ENCODE results near the gene OR4D11. TPM values are rescaled to one million over a fixed set of nuclear protein-coding genes. Genes with fewer than 3 reads are reported as not detected.

Gene OR4D11
- total and polyA plus RNA-seq, 11 donors = not detected

- DNase-seq (no peak), ATAC-seq (no peak)
- Histone ChIP-seq H3K27me3 (peaks cover 0 to 5% (median 0%) of the 10 kb centered on the region in 9 donors), H3K27ac (peak overlapping the region in 1 of 12 donors; percentile 89), H3K36me3 (no peaks in the 10 kb centered on the region), H3K4me3 (no peak overlapping the region), H3K9me3 (no peaks in the 10 kb centered on the region), H3K4me1 (peaks cover 0 to 56% (median 6%) of the 10 kb centered on the region in 12 donors)
- 50 to 56% (median 52%) methylated on average over 2 of the region's 2 CpGs for WGBS, 4 donors
- TF ChIP-seq POLR2A (IDR thresholded peaks at IDR 0.05) = no peak
- TF ChIP-seq, protein P1, sequence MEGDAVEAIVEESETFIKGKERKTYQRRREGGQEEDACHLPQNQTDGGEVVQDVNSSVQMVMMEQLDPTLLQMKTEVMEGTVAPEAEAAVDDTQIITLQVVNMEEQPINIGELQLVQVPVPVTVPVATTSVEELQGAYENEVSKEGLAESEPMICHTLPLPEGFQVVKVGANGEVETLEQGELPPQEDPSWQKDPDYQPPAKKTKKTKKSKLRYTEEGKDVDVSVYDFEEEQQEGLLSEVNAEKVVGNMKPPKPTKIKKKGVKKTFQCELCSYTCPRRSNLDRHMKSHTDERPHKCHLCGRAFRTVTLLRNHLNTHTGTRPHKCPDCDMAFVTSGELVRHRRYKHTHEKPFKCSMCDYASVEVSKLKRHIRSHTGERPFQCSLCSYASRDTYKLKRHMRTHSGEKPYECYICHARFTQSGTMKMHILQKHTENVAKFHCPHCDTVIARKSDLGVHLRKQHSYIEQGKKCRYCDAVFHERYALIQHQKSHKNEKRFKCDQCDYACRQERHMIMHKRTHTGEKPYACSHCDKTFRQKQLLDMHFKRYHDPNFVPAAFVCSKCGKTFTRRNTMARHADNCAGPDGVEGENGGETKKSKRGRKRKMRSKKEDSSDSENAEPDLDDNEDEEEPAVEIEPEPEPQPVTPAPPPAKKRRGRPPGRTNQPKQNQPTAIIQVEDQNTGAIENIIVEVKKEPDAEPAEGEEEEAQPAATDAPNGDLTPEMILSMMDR (IDR thresholded peaks at IDR 0.05) = no peak
- intact Hi-C loops (cut with DNase I) = loop anchor here in 4 of 10 donors (5.0 to 10.0 kb wide), 4 partner anchors 59 to 114 kb away; partner anchors contain the start of genes OSBP (in 3 of the 4) and PATL1 (in 1 of the 4)
Measured at GRCh38 chr11:59552844-59553243, 49.5 kb downstream of the OR4D11 start.

DNA sequence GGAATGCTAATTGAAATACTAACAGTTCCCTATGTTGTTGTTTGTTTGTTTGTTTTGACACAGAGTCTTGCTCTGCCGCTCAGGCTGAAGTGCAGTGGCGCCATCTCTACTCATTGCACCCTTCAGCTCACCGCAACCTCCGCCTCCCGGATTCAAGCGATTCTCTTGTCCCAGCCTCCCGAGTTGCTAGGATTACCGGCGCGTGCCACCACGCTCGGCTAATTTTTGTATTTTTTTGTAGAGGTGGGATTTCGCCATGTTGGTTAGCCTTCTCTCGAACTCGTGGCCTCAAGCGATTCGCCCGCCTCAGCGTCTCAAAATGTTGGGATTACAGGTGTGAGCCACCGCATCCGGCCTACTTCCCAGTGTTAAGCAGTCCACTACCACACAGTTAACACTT is 49.9 kb downstream of the OR4D11 start:
- DNase-seq (no peak), ATAC-seq (no peak)
- 92 to 97% (median 96%) methylated on average over 21 of the region's 21 CpGs for WGBS, 4 donors
- Histone ChIP-seq H3K27ac (no peak overlapping the region), H3K9me3 (no peaks in the 10 kb centered on the region), H3K4me3 (no peak overlapping the region), H3K36me3 (no peaks in the 10 kb centered on the region), H3K4me1 (peaks cover 0 to 58% (median 6%) of the 10 kb centered on the region in 12 donors), H3K27me3 (peaks cover 0 to 5% (median 0%) of the 10 kb centered on the region in 9 donors)
- TF ChIP-seq, protein P1 (IDR thresholded peaks at IDR 0.05) = no peak
- no peak for TF ChIP-seq POLR2A (IDR thresholded peaks at IDR 0.05)
- intact Hi-C loops (cut with DNase I) = loop anchor here in 4 of 10 donors (5.0 to 10.0 kb wide), 4 partner anchors 59 to 114 kb away; partner anchors contain the start of genes OSBP (in 3 of the 4) and PATL1 (in 1 of the 4)

Other genes with a start within 250 kb of the OR4D11 start
- gene OR5AN1, start 144.7 kb upstream of the OR4D11 start, total RNA-seq = not detected
- gene OR5AN1, start 144.7 kb upstream of the OR4D11 start, polyA plus RNA-seq = not detected
- gene OR5A2, start 77.2 kb upstream of the OR4D11 start, total RNA-seq = not detected
- gene OR5A2, start 77.2 kb upstream of the OR4D11 start, polyA plus RNA-seq = not detected
- not detected for gene OR5A1, start 67.1 kb upstream of the OR4D11 start, total RNA-seq
- not detected for gene OR5A1, start 67.1 kb upstream of the OR4D11 start, polyA plus RNA-seq
- not detected for gene OR4D6, start 46.6 kb upstream of the OR4D11 start, total RNA-seq
- gene OR4D6, start 46.6 kb upstream of the OR4D11 start, polyA plus RNA-seq = not detected
- gene OR4D10, start 30.3 kb upstream of the OR4D11 start, total RNA-seq = not detected
- not detected for gene OR4D10, start 30.3 kb upstream of the OR4D11 start, polyA plus RNA-seq
- not detected for gene OR4D9, start 8.0 kb downstream of the OR4D11 start, total RNA-seq
- not detected for gene OR4D9, start 8.0 kb downstream of the OR4D11 start, polyA plus RNA-seq
- gene OSBP, start 112.2 kb downstream of the OR4D11 start, total RNA-seq = 10 to 100 TPM; 23.4 to 48.3 (median 33.1) TPM
- 10 to 100 TPM; 12.0 to 22.2 TPM for gene OSBP, start 112.2 kb downstream of the OR4D11 start, polyA plus RNA-seq
- 10 to 100 TPM; 14.4 to 33.3 (median 24.8) TPM for gene PATL1, start 165.5 kb downstream of the OR4D11 start, total RNA-seq
- 10 to 100 TPM in 1 of 2 donors, 1 to 10 TPM in 1; 9.3 to 23.9 TPM for gene PATL1, start 165.5 kb downstream of the OR4D11 start, polyA plus RNA-seq
- gene OR10V1, start 210.3 kb downstream of the OR4D11 start, total RNA-seq = not detected
- not detected for gene OR10V1, start 210.3 kb downstream of the OR4D11 start, polyA plus RNA-seq